A375 (cell line): Measurements from ENCODE around the gene NHLH1. TPM values are rescaled to one million over a fixed set of nuclear protein-coding genes. Genes with fewer than 3 reads are reported as not detected.

Experiments used
- small RNA-seq: library from RNA; depleted of rRNA; stranded (forward); fragments of <200 nt; gene quantifications from one replicate; pipeline ENCODE3, GENCODE V24; 2014
- total RNA-seq: library from RNA; depleted of rRNA; stranded (reverse); fragments of >200 nt; shearing (Covaris generic); gene quantifications from 2 replicates; pipeline ENCODE4 v1.2.3, GENCODE V29; 2014; rRNA removed

NHLH1 gene
- total RNA-seq, result 0.11 and 0.26 TPM in 2 replicates

GRCh38 chr1:160366731-160367515 is at the start of gene NHLH1:
Gene NHLH1 (plus strand): TSS chr1:160367071. CDS start chr1:160370732, 3,661 bp downstream.

GRCh38 chr1:160342953-160343869 is 23.7 kb upstream of the NHLH1 start, which contains the start of the genes COPA and NCSTN:
Gene COPA (minus strand): TSS chr1:160343250. CDS start chr1:160343170, 80 bp downstream.
Gene NCSTN (plus strand): TSS chr1:160343383. CDS start chr1:160343397, 14 bp downstream.

GRCh38 chr1:160400223-160400645 is 33.4 kb downstream of the NHLH1 start, which contains the start of gene VANGL2:
Gene VANGL2 (plus strand): TSS chr1:160400564. CDS start chr1:160415838, 15,274 bp downstream.

Small RNA genes within 50 kb of the gene (small RNA-seq; reads per million reads assigned to genes)
- gene RF00019 (not detected), gene RNU4-42P (0.38 reads per million)

Other genes starting within 250 kb of the NHLH1 start
- gene ATP1A4, start 215.5 kb upstream of the NHLH1 start, total RNA-seq, result not detected in 2 replicates
- not detected in 2 replicates for gene CASQ1, start 176.5 kb upstream of the NHLH1 start, total RNA-seq
- 107 and 133 TPM in 2 replicates for gene PEA15, start 161.7 kb upstream of the NHLH1 start, total RNA-seq
- 129 and 133 TPM in 2 replicates for gene DCAF8, start 104.5 kb upstream of the NHLH1 start, total RNA-seq
- 43.5 and 76.4 TPM in 2 replicates for gene PEX19, start 81.9 kb upstream of the NHLH1 start, total RNA-seq
- 220 and 233 TPM in 2 replicates for gene COPA, start 23.8 kb upstream of the NHLH1 start, total RNA-seq
- 69.7 and 76.8 TPM in 2 replicates for gene NCSTN, start 23.7 kb upstream of the NHLH1 start, total RNA-seq
- gene VANGL2, start 33.5 kb downstream of the NHLH1 start, total RNA-seq, result 1.3 and 1.4 TPM in 2 replicates
- gene SLAMF6, start 156.2 kb downstream of the NHLH1 start, total RNA-seq, result not detected in 2 replicates
- not detected in 2 replicates for gene CD84, start 212.4 kb downstream of the NHLH1 start, total RNA-seq